ENCODE results near the gene CAP1.

CAP1 gene

DNA sequence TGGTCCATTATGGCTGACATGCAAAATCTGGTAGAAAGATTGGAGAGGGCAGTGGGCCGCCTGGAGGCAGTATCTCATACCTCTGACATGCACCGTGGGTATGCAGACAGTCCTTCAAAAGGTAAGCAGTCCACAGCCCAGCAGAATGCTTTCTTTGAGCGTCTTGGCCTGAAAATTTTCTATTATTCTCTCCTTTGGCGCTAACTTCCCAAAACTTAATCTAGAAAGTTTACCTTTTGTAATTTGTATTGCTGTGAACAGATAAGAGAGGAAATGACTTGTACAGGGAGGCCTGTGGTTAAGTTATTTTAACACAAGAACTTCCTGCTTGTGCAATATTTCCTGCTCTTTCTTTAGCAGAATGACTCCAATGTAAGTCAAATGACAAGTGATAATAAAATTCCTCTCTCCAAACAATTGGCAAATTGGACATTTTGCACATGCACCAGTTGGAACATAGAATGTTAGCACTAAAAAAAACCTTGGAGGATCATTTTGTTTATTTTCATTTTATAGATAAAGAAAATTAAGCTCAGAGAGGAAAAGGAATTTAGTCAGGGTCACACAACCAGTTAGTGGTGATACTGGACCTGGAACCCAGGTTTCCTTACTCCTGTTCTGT is 18.9 kb downstream of the CAP1 start:
- DNase-seq = no peak

DNA sequence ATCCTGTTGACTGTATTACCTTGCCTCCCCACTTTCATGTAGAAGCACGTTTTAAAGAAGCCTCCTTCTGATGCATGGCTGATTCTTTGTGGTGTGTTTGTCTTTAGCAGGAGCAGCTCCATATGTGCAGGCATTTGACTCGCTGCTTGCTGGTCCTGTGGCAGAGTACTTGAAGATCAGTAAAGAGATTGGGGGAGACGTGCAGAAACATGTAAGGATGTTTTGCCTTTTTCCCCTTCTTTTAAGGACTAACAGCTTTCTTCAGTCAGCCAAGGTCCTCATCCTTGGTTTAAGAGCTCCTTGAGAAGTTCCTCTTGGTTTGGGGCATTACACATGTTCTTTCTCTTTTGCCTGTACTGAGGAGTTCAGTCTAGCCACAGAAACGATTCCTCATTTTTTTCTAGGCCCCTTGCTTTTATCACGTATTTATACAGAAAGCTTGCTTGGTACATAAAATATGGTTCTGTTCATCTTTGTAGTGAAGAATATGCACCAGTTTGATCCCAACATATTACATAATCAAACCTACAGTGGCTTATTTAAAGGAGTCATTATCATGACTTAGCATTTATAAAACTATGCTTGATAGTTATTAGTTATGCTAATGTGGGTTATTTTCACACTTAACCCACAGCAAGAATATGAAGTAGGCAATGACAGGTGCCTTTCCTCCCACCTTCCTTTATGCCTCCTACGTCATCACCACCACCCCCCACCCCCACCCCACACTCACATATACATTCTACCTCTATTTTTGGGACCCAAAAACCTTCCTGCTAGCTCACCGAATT is 19.6 kb downstream of the CAP1 start:
- no peak for DNase-seq

DNA sequence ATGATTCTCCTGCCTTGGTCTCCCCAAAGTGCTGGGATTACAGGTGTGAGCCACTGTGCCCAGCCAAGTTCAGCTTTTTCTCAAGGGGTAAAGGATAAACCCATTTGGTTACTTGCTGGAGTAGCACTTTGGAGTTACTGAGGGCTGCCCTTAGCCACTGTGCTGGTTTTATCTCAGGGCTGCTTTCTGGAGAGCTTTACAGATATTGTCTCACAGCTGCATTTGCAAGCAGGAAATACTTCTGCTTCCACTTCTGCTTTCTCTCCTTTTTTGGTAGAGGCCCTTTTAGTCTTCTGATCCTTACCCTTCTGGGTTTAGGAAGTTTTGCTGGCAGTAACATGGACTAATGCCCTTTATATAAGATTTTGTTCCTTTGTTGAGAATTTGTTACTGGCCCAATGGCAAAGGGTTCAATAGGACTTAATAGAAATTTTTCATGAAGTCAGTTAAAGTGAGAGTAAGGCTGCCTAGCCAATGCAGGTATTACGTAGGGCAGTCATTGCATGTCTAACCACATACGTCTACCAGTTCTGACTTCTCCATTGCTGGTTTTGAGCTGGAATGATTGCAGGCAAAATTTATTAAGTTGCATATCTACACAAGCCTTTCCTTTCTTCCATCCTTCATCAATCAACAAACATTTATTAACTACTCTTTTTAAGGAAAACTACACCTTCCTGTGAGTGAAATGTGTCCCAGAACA is 24.4 kb downstream of the CAP1 start:
- no peak for DNase-seq

DNA sequence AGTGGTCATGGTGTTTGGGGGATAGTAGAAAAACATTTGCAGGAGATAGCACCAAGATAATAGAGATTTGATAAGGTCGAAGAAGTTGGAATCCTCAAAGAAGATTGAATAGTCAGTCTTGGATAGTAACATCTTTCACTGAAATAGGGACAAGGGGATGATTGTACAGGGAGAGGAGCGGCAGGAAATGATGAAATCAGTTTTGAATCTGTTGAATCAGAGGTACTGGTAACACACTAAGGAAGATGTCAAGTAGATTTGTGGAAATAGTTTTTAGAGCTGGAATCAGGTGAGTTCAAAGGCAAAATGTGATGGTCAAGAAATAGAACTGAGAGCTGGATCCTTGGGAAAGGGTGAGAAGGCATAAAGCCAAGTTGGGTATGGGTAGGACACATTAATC is 26.5 kb downstream of the CAP1 start:
- DNase-seq = no peak

DNA sequence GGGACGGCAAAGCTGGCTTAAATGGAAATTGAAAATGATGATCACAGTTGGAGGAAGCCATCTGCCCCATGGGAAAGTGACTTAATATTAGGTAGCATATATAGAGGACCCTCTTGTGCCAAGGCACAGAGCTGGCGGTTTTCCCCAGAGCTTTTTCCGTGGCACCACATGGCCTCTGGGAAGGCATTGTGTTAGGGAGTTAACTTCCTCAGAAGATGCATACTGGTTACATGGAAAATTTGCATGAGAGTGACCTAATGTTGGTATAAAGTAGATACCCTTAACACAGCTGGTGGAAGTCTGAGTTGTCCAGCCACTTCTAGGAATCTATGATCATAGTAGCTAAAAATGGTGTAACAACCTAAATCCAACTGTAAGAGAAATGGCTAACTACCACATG is 27.3 kb downstream of the CAP1 start:
- DNase-seq = no peak

DNA sequence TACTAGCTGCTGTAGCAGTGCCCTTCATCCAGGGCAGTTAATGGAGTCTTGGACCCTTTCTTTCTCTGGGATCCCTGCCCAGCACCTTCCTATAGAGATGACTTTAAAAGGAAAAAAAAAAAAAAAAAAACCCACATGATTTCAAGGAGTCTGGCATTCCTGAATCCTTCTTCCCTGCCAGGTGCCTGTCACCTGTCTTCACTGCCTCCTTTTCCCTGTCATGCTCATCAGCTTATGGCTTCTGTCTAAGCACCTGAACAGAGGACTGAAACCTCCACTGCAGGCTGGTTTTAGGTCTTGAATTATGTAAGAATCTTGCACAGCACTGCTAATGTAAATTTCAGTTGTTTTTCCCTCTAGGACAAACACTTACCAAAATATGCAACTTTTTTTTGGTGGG is 31.6 kb downstream of the CAP1 start:
- DNase-seq = no peak

DNA sequence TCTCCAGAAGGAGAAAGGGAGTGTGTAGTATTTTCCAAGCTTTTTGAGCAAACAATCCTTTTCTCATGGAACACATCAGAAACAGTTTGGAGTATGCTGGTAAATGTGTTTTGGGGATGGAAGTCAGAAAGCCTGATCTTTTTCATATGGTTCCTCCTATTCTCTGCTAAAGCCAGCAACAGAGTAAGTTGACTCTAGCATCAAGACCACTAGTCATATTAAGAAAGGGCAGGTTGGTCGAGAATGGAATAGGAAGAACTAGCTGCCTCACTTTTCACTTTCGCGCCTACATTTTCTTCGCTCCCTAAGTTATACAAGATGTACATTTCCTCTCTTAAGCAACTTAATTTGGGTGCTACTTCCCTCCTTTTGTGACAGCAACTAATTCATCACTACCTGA is 32.5 kb downstream of the CAP1 start:
- DNase-seq = no peak

DNA sequence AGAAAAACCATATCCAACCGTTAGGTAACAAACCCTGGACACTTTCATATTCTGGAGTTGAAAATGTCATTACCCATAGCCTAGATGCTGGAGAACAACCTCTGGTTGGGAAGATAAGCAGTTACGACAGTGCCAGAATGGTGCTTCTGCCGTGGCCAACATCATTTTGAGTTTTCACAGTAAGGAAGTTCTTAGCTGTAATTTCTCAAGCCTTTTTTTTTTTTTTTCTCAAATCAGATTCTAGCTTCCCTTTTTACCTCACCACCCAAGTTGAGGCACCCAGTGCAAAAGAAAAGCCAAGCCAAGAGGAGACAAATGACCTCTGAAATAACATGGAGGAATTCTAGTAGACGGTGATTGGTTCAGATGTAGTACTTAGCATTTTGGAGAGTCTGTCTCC is 34.7 kb downstream of the CAP1 start:
- DNase-seq = no peak

DNA sequence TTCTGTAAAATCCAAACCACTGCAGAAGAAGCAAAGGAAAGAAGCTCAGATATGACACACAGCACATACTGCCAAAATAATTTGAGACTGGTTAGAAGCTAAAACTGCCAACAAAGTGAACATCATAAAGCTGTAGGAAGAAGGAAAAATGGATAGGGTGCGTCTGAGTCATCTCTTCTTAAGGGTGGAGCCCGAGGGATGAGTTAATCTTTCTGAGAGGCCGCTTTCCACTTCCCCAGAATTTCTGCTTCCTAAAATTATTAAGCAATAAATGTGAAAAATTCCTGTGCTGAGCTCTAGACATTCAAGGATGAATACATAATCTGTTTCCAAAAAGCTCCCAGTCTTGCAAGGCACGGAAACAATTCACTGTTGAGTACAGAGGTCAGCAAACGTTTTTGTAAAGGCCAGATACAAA is 36.4 kb downstream of the CAP1 start:
- DNase-seq = no peak

DNA sequence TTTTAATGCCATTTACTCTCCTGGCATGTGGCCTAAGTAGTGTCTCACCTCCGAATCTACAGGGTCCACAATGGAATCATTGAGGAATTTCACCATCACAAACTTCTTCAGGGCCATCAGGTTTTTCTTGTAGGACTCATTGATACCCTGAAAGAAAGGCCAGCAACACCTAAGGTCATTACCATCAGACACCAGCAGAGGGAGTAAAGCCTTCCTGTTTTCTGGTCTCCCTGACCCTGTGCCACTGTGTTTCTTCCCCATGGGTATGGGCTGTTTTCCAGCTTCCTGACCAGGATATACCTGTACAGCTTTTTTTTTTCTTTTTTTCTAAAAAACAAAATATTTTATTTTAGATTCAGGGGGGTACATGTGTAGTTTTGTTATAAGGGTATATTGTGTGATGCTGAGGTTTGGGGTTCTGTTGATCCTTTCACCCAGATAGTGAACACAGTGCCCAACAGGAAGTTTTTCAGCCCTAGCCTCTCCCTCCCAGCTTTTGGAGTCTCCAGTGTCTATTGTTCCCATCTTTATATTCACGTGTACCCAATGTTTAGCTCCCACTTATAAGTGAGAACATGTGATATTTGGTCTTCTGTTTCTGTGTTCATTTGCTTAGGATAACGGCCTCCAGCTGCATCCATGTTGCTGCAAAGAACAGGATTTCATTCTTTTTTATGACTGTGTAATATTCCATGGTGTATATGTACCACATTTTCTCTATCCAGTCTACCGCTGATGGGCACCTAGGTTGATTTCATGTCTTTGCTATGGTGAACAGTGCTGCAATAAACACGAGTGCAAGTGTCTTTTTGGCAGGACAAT is 38.2 kb downstream of the CAP1 start:
- peak; percentile 59 for DNase-seq

DNA sequence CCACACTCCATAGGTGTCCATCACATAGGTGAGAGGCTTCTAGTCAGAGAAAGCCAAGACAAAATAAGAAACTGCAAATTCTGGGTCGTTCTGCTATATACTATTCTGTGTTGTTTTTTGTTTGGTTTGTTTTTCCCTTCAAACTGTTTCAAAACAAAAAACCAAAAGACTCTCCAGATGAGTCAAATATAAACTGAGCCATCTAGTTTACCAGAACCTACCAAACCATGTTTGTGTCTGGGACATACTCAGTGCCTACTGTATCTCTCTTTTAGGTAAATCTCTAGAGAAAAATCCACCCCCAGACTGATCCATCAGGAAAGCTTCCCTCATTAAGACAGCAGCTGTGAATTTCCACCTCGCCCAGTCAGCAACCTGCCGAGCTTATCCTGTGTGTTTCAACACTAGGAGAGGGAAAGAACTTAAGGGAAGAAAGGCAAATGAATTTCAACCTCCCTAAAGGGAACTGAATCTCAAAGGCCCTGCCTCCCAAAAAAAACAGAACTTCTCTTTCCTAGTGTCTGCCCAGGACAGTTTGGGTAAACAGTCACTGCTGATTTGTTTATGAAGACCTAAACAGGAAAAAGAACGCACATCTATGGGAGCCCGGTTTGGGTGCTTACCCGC is 39.4 kb downstream of the CAP1 start:
- no peak for DNase-seq

DNA sequence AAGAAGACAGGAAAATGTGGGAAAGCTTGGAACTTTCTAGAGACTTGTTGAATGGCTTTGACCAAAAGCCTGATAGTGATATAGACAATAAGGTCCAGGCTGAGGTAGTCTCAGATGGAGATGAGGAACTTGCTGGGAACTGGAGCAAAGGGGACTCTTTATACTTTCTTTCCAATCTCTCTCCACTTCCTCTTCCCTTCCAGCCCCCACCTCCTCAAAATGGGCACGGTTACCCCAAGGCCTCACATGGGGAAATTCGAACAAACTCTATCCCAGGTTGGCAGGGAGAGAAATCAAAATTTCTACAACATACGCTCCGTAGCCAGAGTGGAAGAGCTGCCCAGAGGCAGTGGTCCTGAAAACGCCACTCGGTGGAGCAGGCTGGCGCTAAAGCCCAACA is 41.3 kb downstream of the CAP1 start:
- no peak for DNase-seq

DNA sequence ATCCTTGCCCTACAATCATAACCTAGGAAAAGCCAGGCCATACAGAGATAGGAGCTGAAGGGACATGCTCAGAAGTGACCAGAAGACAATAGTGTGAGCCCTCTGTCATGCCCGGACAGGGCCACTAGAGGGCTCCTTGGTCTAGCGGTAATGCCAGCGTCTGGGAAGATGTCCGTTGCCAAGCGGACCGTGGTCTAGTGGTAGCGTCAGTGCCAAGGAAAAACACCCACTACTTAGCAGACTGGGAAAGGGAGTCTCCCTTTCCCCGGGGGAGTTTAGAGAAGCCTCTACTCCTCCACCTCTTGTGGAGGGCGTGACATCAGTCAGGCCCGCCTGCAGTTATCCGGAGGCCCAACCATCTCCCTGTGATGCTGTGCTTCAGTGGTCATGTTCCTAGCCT is 44.2 kb downstream of the CAP1 start:
- peak; percentile 64 for DNase-seq

DNA sequence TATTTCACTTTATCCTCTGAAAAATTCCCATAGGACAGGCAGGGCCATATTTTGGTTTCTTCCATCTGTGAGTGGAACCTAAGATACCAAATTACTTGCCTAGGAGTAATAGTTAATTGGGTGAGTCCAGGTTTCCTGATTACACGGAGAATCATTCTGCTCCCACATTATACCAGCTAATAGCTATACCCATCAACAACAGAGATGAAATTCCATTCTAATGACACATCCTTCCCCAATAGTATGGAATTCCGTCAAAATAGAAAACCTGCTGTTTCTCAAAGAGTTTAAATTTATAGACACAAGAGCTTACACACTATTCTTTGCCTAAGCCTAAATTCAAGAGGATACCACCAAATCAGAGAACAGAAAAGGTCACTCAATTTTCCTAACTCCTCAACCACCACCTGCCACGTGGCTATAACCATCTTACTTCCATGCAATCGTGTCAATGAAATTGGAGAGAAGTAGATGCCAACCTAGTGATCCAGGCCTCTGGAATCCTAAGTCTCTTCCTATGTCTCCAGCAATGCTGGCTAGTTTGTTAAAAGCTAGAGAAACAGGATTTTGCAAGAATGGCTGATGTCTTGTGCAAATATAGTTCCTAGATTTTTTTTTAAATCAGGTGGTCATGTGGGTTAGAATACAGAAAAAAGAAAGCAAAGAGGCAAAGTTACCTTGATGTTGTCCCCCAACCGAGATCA is 50.3 kb downstream of the CAP1 start:
- DNase-seq = no peak

DNA sequence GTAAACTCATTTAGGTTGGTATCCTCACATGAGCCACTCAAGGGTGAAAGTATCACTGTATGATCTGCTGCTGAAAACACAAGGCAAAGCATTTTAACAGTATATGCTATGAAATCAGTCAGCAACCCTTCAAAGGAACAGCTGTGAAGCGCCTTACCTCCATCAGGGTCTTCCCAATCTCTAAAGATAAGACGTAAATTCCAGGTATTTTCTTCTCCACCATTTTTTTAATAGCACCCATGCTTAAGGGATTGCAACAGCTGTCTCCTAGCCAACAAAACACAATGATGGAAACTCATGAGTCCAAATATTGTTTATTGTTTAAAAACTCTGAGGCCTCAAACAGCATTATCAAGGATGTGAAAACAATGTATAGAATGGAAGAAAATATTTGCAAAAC is 51.7 kb downstream of the CAP1 start:
- no peak for DNase-seq

DNA sequence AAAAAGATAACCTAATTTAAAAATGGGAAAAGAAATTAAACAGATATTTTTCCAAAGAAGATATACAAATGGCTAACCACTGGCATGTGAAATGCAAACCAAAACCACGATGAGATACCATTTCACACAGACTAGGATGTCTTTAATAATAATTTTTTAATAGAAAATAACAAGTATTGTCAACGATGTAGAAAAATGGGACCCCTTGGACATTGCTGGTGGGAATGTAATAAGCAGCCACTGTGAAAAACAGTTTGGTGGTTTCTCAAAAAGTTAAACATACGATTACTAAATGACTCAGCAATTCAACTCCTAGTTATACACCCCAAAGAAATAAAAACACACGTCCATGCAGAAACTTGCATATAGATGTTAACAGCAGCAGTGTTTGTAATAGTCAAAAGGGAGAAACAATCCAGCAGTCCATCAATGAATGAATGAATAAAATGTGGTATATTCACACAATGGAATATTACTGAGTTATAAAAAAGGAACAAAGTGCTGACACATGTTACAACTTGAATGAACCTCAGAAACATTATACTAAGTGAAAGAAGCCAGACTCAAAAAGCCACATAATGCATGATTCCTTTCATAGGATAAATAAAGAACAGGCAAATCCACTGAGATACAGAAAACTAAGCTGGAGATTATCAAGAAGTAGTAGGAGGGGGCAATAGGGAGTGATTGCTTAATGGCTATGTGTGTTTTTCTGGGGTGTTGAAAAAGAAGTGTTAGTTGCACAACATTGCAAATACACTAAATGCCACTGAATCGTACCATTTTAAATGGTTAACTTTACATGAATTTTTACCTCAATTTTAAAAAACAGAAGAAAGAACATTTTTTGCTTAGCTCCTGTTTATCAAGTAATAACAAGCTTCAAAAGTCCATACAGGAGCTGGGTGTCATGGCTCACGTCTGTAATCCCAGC is 52.4 kb downstream of the CAP1 start:
- DNase-seq = no peak

DNA sequence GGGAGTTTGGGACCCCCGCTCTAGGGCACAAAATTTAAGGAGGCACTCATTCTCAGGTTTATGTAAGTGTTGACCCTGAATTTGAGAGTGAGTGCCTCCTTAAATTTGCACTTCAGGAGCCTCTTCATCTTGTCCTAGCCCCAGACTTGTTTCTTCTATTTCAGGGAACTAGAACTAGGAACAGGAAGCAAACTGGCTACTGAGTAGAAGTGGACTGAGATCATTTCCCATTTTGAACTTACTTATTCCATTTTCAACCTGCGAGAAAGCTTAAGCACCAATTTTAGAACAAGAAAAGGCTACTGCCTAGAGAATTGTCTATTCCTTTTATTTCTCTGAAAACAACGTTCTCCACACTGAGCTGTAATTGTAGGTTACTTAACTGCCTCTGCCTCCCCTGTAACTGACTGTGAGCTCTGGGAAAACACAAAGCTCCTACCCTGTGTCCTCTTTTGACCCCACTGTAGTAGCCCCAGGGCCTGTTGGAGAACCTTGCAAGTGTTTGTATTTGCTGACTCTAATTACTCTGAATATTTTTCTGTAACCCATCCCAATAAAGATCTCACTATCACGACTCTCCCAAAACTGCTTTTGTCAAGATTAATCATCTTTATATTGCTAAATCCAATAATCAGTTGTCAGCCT is 54.1 kb downstream of the CAP1 start:
- no peak for DNase-seq

DNA sequence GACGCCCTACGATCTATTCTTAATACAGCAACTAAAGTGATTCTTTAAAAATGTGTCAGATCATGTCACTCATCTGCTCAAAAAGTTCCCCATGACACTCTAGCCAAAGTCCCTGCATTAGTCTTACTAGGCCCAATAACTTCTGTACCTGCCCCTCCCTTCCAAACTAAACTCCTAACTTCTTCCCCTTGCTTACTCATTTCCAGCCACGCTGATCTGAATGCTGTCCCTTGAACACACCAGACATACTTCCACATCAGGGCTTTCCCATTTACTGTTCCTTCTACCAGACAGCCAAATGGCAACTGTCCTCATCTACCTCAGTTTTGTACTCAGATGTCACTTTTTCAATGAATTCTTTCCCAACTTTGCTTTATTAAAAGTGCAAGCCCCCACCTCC is 55.3 kb downstream of the CAP1 start:
- DNase-seq = no peak

DNA sequence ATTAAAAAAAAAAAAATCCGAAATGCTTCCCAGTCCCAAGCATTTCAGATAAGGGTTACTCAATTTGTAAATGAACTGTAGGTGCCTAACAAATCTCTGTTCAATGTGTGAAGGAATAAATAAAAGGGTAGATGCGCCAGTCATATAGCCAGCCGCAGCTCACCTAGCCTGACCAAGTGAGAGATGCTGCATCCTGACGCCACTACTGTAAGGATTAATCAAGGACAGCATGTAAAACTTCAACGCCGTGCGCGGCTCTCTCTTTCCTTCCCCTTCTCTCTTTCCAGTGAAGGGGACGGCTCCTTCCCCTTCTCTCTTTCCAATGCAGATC is 56.1 kb downstream of the CAP1 start:
- DNase-seq = no peak

DNA sequence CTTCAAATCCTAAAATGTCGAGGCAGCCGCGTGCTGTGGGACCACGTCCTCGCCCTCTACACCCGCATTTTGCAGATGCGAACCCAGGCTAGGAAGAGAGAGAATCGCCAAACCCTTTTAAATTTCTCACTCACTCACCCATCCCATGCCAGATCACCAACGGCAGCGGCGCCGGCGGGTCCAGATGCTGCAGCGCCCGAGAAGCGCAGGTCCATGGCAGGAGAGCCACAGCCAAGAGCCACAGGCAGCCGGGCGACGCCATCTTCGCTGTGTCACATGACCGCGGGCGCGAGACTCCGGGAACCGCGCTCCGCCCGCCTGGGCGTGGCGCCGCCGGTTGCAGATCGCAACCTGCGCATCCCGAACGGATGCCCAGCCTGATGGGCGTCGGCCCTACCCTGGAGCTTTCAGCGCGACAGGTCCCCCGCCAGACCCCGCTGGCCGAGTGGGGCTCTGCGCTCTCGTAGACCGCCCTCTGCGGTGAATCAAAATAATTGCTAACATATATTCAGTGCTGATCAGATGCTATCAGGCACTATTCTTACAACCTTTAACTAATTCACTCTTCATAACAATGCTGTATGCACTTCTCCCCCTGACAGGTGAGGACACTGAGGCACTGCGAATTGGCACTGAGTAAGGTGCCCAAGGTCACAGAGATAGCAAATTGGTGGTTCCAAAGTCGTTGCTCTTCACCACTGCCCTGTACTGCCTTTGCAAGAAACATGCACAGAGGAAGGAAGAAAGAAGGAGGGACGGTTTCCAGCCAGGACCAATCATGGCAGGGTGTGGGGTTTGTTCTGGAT is 56.7 kb downstream of the CAP1 start, which contains the start of gene PPT1:
TSS of gene PPT1 (minus strand) at position 276 of the 806 bp plus-strand sequence. CDS start at position 262, 14 bp downstream.
- DNase-seq = peak; percentile 84

Measured in stimulated activated CD8-positive, alpha-beta memory T cell treated with anti-CD3 and anti-CD28 coated beads, Interleukin-4, amount 100 ng/mL, for 48 hours (primary cell).